GM19467 (cell line): ENCODE measurements around the gene JPH2.

Source experiments
- ATAC-seq: cut with Tn5 transposase; IDR thresholded peaks from one replicate; pipeline ENCODE4 v1.9.1; 2021; ENCODE audit warnings: mild to moderate bottlenecking, moderate library complexity; ENCODE audit not compliant: unreplicated experiment

The JPH2 gene

DNA sequence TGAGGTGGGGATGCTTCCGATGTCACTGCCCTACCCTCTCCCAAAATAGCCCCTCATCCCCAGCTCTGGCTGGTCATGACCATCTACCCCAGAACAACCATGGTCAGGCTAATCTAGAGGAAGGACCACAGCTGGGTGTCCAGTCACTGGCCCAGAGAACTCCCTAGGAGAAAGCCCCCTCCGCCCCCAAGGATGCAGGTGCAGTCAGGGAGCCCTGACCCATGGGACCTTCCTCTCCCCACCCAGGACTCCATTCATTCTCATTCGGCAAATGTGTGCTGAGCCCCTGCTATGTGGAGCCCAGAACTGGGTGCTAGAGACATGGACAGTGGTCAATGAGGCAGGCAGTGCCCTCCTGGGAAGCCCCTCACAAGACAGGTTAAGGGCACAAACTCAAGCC lies 60.5 kb downstream of the JPH2 start:
- ATAC-seq, result no peak

DNA sequence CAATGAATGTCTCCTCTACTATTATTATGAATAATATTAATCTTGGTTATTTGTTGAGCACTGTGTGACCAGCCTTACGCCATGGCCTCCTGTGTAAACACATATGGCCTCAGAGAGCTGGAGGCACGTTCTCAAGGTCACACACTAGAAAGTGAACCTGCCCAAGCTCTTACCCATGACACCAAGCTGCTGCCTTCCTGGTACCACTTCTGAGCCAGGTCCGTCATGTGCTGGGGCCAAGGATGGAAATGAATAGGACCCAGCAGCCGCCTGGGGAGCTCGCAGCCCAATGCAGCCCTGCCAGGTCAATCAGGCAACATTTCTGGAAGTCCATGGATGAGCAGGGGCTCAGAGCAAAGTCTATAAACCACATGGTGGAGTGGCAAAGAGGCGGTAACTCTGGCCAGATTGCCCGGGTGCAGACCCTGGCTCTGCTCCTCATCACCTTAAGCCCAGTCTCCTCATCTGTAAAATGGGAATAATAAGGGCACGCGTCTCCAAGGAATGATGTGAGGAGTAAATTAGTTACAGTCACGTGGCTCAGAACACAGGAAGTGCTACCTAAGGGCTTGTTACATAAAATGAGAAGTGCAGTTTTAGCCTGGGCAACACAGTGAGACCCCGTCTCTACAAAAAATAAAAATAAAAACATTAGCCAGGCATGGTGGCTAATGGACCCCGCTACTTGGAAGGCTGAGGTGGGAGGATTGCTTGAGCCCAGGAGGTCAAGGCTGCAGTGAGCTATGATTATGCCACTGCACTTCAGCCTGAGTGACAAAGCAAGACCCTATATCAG lies 61.5 kb downstream of the JPH2 start:
- no peak for ATAC-seq

DNA sequence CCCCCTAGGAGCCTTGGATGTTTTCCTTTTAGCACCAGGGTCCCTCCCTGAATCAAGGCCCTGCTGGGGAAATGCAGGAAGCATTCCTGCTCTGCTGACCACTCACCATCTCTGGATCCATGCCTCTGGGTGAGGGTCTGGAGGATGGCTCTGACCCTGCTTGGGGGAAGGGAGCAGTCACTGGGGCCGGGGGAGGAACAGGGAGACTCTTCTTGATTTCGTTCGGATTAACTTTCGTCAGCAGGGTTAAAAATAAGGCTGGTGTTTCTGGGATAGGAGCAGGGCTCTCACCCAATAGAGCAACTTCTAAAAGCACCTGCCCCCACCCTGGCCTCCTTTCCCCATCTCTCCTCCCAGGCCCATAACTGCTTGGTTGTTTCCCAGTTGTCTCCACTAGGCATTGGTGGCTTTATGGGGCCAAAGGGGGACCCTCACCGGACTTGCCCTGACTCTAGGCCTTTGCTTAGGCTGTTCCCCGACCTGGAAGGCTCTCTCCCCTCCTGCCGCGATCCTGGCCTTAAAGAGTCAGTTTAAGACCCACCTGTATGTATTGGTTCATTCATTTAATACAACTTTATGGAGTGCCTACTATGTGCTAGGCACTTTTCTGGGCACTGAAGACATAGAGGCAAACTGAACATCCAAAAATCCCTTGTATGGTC lies 63.0 kb downstream of the JPH2 start:
- ATAC-seq, result no peak

DNA sequence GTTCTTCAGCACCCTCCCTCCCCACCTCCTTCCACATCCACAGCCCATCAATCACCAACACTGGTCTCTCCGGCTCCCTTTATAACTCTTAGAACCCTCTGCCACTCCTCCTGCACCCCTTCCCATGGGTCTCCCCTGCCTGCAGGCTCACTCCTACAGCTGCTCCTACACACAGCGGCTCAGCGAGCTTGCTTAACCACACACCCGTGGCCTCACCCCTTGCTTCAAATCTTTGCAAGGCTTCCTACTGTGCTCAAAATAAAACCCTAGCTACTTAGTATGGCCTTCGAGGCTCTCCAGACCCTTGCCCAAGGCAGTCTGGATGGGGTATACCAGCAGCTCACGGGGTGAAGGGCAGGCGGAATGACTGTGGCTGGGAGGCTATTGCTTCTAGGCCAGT lies 63.7 kb downstream of the JPH2 start:
- no peak for ATAC-seq

DNA sequence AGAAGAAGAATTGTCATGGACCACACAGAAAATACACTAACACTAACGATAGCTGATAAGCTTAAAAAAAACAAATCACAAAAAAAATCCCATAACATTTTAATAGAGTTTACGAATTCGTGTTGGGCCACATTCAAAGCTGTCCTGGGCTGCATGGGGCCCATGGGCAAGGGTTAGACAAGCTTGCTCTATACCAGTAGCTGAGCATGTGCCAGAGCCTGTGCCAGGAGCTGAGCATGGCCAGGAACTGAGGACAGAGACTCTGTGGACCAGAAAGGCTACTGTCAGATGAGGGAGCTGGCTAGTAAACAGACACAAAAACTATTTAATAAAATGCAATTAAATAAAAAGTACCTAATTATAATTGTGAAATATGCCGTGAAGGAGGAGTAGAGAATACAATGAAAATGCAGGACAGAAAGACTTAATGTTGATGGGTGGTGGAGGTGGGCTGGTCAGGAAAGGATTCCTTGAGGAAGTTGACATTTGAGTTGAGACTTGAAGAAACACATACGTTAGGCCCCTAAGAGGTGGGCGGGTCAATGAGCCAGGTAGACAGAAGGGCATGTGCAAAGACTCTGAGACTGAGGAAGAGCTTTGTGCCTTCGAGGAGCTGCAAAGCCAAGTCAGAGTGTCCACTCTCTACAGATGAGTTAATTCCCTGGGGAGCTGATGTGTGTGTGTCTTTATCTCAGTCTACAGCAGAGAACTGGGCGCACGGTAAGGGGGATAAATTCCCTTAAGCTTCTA lies 66.1 kb downstream of the JPH2 start:
- no peak for ATAC-seq

DNA sequence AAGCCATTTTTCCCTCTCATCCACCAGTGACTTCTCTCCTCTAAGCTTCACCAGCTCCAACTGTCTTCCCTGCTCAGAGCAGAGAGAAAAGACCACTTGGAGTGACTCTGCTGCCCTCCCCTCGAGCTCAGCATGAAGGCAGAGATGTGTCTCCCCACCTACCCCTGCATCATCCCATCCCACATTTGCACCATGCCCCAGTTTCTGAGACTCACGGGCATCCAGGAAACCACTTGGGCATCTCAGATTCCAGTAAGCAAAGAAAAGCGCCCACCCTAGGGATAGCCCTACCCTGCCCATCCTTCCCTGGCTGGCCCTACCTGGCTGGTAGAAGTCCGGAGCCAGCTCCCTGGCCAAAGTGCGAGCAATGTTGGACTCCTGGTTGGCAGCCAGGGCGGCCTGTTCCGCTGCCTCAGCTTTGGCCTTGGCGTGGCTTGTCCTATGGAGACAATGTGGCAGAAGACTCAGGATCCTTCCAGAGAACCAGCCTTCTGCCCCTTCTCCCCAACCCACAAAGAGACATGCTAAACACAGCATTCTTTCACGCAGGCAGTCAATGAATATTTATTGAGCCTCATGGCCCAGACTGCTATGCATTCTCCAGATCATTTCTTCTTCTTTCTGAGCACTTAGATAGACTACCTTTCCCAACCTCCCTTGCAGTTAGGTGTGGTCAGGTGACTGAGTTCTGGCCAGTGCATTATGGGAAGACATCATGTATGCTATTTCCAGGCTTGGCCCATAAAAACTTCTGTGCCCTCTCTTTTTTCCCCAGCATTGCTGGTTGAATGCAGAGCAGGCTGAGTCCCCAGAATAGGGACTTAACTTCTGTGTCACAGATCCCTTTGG lies 68.6 kb downstream of the JPH2 start:
- no peak for ATAC-seq

DNA sequence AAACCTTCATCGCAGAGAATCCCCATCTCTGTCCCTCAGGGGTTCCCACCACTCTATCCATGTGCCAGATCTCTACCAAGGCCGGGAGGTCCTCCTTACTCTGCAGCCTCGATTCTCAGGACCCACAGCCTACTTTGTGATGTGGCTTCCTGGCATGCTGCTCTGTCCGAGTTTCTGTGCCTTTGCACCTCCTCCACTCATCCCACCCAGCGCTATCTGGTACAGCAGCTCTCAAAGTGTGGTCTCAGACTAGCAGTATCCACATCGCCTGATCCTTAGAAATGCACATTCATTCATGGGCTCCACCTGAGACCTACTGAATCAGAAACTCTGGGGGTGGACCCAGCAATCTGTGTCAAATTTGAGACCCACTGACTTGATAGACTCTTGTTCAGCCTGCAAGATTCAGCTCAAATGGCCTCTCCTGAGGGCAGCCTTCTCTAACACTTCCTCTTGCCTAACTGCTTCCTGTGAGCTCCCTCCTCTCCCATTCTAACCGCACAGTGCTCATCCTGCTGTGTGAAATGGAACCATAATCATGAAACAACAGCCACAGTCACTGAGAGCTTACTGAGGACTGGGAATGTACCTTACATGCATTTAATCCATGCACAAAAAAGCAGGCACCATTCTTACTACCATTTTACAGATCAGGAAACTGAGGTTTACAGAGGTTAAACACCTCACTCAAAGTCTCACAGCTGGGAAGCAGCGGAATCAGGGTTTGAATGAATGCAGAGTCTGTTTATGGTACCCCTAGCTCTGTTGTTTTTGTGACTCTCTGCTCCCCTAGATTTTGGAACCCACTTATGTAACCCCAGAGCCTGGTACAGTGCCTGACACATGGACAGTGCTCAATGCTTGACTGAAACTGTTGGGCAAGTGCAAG lies 69.4 kb downstream of the JPH2 start:
- ATAC-seq, result no peak

DNA sequence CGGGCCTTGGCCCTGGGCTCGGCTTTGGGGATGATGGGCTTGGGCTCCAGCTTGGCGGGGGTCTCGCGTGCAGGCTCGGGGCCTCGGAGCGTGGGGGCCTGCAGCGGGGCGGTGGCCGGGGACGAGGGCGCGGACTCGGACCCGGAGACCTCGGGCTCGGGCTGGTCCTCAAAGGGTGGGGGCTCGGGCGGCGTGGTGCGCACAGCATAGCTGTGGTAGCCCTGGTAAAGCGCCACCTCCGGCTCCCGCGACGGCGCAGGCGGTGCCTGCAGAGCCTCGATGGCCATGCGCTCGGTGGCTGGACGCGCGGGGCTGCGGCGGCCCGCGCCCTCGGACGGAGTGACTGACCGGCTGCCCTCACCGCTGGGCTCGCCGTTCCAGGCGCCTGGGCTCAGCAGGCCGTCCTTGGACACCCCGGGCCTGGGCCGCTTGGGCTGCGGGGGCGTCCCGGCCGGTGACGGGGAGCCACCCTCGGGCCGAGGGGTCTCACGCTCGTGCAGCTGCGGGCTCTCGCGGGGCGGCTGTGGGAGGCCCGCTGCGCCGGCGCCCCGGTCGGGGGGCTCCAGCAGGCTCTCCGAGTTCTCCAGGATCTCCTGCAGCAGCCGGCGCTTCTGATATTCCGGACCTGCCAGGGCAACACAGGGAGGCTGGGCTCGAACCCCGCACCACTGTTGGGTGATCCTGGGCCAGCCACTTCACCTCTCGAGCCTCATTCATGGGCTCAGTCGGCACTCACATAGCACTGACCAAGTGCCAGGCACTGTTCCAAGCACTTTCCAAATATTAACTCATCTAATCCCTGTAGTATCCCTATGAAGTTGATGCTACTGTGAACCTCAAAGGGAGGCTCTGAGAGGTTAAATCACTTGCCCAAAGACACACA lies 71.0 kb downstream of the JPH2 start:
- ATAC-seq, result no peak

DNA sequence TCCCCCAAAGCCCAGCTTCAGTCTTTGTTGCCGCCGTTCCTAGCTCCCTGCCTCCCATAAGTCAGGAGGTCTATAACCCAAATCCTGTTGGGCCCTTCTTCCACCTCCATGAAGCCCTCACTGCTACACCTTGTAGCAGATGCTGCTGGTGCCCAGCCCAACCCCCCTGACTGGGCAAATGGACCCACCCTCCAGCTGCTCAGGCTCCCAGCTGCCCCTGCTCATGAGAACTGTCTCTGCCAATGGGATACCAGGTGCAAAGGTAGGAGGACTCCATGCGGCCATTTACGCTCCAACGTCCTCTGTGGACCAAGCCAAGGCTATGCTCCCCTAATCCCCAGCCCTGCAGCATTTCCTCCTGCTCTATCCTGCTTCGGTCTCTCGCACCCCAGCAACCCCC lies 71.8 kb downstream of the JPH2 start:
- ATAC-seq, result no peak

DNA sequence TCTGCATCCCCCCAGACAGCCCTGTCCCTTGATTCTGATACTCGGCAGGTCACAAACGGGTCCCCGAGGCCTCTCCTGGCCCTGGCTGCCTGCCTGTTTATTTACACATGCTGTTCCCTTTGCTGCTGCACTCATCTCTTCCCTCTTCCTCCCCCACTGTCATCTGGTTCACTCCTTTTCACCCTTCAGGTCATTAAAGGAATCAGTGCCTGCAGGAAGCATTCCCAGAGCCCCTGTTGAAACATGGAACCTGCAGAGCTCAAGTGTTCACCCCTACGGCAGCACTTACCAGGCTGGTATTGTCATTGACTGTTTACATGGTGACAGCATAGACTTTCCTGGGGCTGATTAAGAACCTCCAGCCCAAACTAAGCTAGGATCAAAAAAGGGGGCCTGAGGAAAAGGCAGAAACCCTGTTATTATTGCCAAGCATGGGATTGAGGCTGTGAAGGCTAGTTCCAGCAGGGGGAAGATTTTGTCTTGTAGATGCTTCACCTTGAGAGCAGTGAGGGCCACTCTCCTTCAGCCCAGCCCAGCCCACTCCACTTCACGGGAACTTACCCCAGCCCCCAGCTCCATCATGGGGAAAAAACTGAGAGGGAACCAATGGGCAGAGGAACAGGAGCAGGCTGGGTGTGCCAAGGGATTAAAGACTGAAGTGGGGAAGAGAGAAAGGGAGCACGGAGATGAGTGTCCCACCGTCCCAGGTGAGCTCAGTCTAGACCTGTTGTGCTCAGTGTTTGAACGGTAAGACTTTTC lies 73.2 kb downstream of the JPH2 start:
- no peak for ATAC-seq

DNA sequence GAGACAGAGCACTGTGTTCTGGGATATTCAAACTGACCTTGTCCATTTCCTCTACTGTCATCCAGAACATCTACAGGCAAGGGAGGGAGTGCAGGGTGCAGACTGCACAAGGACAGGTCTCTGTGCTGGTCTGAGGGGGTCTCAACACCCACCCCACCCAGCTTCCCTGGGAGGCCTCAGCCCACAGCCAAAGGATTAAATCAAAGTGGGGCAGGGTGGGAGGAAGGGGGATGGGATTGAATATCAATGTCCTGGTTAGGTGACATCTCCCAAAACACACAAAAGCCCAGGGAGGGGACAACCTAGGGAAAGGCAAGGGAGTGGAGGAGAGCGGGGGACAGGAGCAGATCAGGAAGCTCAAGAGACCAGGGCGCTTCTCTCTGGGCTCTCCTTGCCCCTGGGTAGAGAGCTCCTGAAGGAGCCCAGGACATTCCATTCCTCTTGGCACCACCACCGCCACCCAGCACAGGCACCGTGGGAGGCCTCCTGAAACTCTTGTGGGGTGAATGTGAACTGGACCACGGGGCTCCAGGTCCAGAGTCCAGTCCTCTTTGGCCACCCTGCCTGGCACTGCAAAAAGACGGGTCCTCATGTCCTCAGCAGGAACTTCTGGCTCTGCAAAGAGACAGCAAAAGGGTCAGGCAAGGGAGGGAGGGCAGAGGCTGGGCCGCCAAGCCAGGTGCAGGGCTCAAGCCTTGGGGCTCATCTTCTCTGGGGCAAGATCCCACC lies 73.9 kb downstream of the JPH2 start:
- ATAC-seq, result no peak

DNA sequence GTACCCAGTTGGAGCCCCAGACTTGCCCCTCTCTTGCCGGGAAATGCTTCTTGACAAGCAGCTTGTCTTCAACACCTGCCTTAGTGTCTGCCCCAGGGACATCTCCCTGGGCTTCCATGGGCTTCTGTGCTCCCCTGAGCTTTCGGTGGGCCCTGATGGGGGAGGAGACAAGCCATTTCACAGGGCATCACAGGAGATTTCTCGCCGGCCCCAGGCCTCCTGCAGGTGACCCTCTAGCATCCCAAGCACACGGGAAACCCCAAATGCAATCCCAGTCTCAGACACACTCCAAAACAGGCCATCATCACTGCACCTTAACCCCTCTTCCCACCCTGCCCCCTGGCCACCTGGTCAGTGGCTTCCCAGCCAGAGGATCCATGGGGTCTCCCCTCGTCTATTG lies 74.5 kb downstream of the JPH2 start:
- no peak for ATAC-seq

DNA sequence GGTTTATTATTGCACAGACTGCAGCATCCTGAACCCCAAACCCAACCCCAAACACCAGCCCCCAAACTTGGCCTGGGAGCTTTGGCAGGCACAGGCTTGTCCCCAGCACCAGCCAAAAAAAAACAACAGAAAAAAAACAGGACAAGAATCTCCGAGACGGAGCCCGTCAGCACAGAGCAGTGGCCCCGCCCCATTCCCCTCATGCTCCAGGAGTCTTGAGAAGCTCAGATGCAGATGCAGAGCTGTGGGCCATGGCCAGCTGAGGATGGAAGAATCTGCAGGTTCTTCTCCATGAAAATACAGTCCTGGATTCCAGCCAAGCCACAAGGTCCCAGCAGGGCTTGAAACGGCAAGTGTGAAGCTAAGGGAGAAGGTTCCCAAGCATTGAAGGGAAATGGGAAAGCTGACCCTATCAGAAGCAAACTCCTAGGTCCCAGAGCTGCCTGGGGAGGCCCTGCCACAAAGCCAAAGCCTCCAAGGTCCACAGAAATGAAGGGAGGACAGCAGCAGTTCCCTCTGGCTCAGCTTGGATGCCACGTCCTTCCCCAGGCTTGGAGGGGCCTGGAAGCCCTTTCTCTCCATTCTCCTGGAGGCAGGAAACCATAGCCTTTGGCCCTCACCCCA lies 75.2 kb downstream of the JPH2 start:
- ATAC-seq, result no peak

DNA sequence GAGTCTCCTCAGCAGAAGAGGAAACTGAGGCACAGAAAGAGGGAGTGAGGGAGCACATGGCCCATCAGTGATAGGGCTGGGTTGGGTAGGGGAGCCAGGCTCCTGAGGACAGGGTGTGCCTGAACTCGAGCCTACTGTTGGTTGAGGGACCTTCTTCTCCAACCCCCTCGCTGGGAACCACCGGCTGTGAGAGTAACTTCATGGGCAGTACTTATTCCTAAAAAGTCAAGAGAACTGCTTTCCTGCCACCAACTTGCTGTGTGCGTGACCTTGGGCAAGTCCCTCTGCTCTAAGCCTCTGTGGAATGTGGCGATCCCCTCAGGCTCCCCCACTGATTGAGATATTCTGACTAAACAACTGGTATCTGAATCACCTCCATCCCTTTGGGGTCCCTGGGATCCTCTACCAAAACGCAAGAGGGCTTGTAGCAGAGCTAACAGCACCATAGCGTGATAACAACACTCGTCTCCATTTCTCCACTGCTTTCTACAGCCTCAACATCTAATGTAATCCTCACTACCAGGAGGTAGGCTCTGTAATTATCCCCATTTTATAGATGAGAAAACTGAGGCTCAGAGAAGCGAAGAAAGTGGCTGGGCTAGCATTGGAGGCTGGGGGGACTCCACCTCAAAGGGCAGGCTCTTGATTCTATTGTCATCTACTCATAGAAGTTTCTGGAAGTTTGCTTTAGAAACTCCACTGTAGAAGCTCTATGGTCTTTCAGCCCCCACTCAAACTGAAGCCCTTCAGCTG lies 76.0 kb downstream of the JPH2 start:
- no peak for ATAC-seq

DNA sequence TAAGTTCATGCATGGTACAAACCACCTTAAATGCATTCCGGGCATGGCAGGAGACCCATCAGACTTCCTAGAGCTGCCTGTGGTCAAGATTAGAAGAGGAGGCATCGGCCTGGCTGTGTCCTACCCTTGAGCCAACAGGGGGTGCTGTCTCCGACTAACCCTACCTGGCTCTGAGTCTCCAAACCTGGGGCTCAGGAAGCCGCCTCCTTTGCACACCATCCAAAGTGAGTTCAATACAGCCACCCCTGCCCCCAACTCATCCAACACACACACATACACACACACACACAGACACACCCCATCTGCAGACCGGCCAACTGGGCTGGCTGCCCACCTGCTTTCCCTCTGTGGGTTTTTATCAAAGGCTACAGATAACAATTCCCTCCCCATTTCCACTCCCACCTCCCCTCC lies 77.0 kb downstream of the JPH2 start:
- ATAC-seq, result no peak

DNA sequence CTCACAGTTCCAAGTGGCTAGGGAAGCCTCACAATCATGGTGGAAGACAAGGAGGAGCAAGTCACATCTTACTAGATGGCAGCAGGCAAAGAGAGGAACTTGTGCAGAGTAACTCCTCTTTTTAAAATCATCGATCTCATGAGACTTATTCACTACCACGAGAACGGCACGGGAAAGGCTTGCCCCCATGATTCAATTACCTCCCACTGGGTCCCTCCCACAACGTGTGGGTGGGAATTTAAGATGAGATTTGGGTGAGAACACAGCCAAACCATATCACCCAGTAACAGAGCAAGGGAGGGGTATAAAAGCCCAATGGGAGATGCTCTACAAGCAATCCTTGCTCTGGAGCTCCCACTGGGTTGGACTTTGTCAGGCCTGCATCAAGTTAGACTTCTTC lies 80.4 kb downstream of the JPH2 start:
- ATAC-seq, result no peak
